T-helper 1 cell (primary cell): ENCODE data around the gene INSM1.
A peak's percentile ranks its signal among the peaks of the same experiment; 100 is the strongest.

Source experiments
- DNase-seq, 5 donors: peaks; one replicate each; pipeline ENCODE4 v3.0.0-alpha.2; 2012 to 2020

The INSM1 gene

GRCh38 chr20:20395087-20395486, 27.2 kb downstream of the INSM1 start:
- no peak for DNase-seq

- no peak for DNase-seq
Observed at GRCh38 chr20:20395903-20396568, 28.1 kb downstream of the INSM1 start.

- no peak for DNase-seq
Observed at GRCh38 chr20:20396794-20397193, 28.9 kb downstream of the INSM1 start.

- DNase-seq, result no peak
Observed at GRCh38 chr20:20398123-20398522, 30.2 kb downstream of the INSM1 start.

- DNase-seq, result no peak
Observed at GRCh38 chr20:20399531-20400500, 31.9 kb downstream of the INSM1 start.

GRCh38 chr20:20401991-20402390, 34.1 kb downstream of the INSM1 start:
- no peak for DNase-seq

GRCh38 chr20:20404633-20405032, 36.7 kb downstream of the INSM1 start:
- peak in 1 of 5 donors; percentile 9 for DNase-seq

- DNase-seq, result no peak
Observed at GRCh38 chr20:20405623-20406022, 37.7 kb downstream of the INSM1 start.

GRCh38 chr20:20406306-20406705, 38.4 kb downstream of the INSM1 start:
- DNase-seq, result no peak

- no peak for DNase-seq
Observed at GRCh38 chr20:20407891-20408805, 40.2 kb downstream of the INSM1 start.

GRCh38 chr20:20409331-20409730, 41.4 kb downstream of the INSM1 start:
- DNase-seq, result no peak

- DNase-seq, result no peak
Observed at GRCh38 chr20:20410678-20411077, 42.8 kb downstream of the INSM1 start.

- no peak for DNase-seq
Observed at GRCh38 chr20:20411402-20411801, 43.5 kb downstream of the INSM1 start.

GRCh38 chr20:20411836-20412235, 43.9 kb downstream of the INSM1 start:
- DNase-seq, result no peak

GRCh38 chr20:20412750-20413149, 44.8 kb downstream of the INSM1 start:
- DNase-seq, result no peak

- no peak for DNase-seq
Observed at GRCh38 chr20:20413810-20414281, 45.9 kb downstream of the INSM1 start.

- DNase-seq, result no peak
Observed at GRCh38 chr20:20414640-20415220, 46.8 kb downstream of the INSM1 start.

- no peak for DNase-seq
Observed at GRCh38 chr20:20415321-20415720, 47.4 kb downstream of the INSM1 start.

- DNase-seq, result no peak
Observed at GRCh38 chr20:20417876-20418676, 50.2 kb downstream of the INSM1 start.
